GM23338 (cell line): ENCODE data around the gene RXRG. TPM values are rescaled to one million over a fixed set of nuclear protein-coding genes. Genes with fewer than 3 reads are reported as not detected.

Experiments
- ATAC-seq: fragments of 200-7000 bp; cut with Tn5 transposase; 3 replicates; pipeline ENCODE4 v1.9.1; 2020
- DNase-seq: peaks from one replicate; pipeline ENCODE4 v3.0.0-alpha.2; 2015; ENCODE audit warnings: low spot score
- H2AFZ ChIP-seq: fragments of 200-600 bp; sonication (generic); 2 replicates; pipeline ENCODE4 v1.8.0; 2016; ENCODE audit warnings: antibody characterized with exemption, mild to moderate bottlenecking, moderate library complexity
- H3F3A ChIP-seq: fragments of 200-600 bp; sonication (generic); replicated peaks from 2 replicates; pipeline ENCODE4 v1.8.0; 2017; ENCODE audit warnings: antibody characterized with exemption, mixed run types, low read depth
- H3K27ac ChIP-seq: fragments of 200-600 bp; sonication (generic); 2 replicates; pipeline ENCODE4 v1.6.1; 2016; ENCODE audit warnings: low read depth
- H3K27me3 ChIP-seq: fragments of 200-600 bp; sonication (generic); 2 replicates; pipeline ENCODE4 v1.8.0; 2016; ENCODE audit warnings: mild to moderate bottlenecking, mixed run types, moderate library complexity; ENCODE audit not compliant: insufficient read depth
- H3K36me3 ChIP-seq: fragments of 200-600 bp; sonication (generic); 2 replicates; pipeline ENCODE4 v1.8.0; 2016; ENCODE audit warnings: mild to moderate bottlenecking; ENCODE audit not compliant: insufficient read depth
- H3K4me1 ChIP-seq: fragments of 200-600 bp; sonication (generic); 2 replicates; pipeline ENCODE4 v1.8.0; 2016; ENCODE audit warnings: mild to moderate bottlenecking, moderate library complexity; ENCODE audit not compliant: insufficient read depth
- H3K4me2 ChIP-seq: fragments of 200-600 bp; sonication (generic); 2 replicates; pipeline ENCODE4 v1.7.1; 2017; ENCODE audit warnings: mixed run types
- H3K4me3 ChIP-seq: fragments of 200-600 bp; sonication (generic); 2 replicates; pipeline ENCODE4 v1.6.1; 2016; ENCODE audit warnings: mixed run types
- H3K79me2 ChIP-seq: fragments of 200-600 bp; sonication (generic); replicated peaks from 2 replicates; pipeline ENCODE4 v1.8.0; 2017; ENCODE audit warnings: mild to moderate bottlenecking; ENCODE audit not compliant: insufficient read depth
- H3K9me2 ChIP-seq: fragments of 200-600 bp; sonication (generic); 2 replicates; pipeline ENCODE4 v1.8.0; 2017; ENCODE audit not compliant: insufficient read depth
- H4K20me1 ChIP-seq: fragments of 200-600 bp; sonication (generic); replicated peaks from 2 replicates; pipeline ENCODE4 v1.8.0; 2017; ENCODE audit warnings: mild to moderate bottlenecking; ENCODE audit not compliant: insufficient read depth
- H3K27ac Mint-ChIP-seq: 2 replicates; pipeline ENCODE4 v1.8.0; 2020; ENCODE audit warnings: inconsistent platforms, mild to moderate bottlenecking, moderate library complexity, mixed read lengths
- H3K27me3 Mint-ChIP-seq: 3 replicates; pipeline ENCODE4 v1.8.0; 2022; ENCODE audit warnings: low read depth, mild to moderate bottlenecking, moderate library complexity, mixed read lengths, inconsistent platforms; ENCODE audit not compliant: insufficient read depth, poor library complexity
- H3K36me3 Mint-ChIP-seq: 3 replicates; pipeline ENCODE4 v1.8.0; 2021; ENCODE audit warnings: low read depth, mild to moderate bottlenecking, inconsistent platforms, moderate library complexity, mixed read lengths
- H3K4me1 Mint-ChIP-seq: 3 replicates; pipeline ENCODE4 v1.8.0; 2020; ENCODE audit warnings: mild to moderate bottlenecking, inconsistent platforms, mixed read lengths
- H3K4me3 Mint-ChIP-seq: 3 replicates; pipeline ENCODE4 v1.8.0; 2021; ENCODE audit warnings: moderate library complexity, mild to moderate bottlenecking, inconsistent platforms, mixed read lengths
- H3K9me3 Mint-ChIP-seq: 3 replicates; pipeline ENCODE4 v1.8.0; 2020; ENCODE audit warnings: moderate library complexity, mild to moderate bottlenecking, inconsistent platforms, mixed read lengths
- CREB1 ChIP-seq: fragments of 250-450 bp; sonication (Bioruptor Pico); IDR thresholded peaks from 2 replicates; pipeline ENCODE4 v1.5.0; 2020; ENCODE audit warnings: low read depth, mild to moderate bottlenecking, moderate library complexity
- CTCF ChIP-seq, 2 experiments: fragments of 200-600 bp in 1 of 2; sonication (generic) in 1 of 2; conservative IDR thresholded peaks; 2 replicates each; pipeline versions ENCODE4 v1.5.1 to v1.6.1; 2016 to 2017; ENCODE audit warnings: antibody characterized with exemption in 2 of 2, low read depth in 2 of 2, mild to moderate bottlenecking in 2 of 2, moderate library complexity in 1 of 2
- ETS1 ChIP-seq: IDR thresholded peaks from 2 replicates; pipeline ENCODE4 v1.6.1; 2016; ENCODE audit warnings: antibody characterized with exemption
- EZH2 ChIP-seq: fragments of 200-600 bp; sonication (generic); IDR thresholded peaks from one replicate; pipeline ENCODE4 v1.8.0; 2017; ENCODE audit warnings: antibody characterized with exemption, mild to moderate bottlenecking, low read depth; ENCODE audit not compliant: unreplicated experiment
- EZH2phosphoT487 ChIP-seq: fragments of 200-600 bp; sonication (generic); IDR thresholded peaks from one replicate; pipeline ENCODE4 v1.8.1; 2018; ENCODE audit warnings: antibody characterized with exemption; ENCODE audit not compliant: unreplicated experiment
- JUNB ChIP-seq: IDR thresholded peaks from one replicate; pipeline ENCODE4 v1.6.1; 2016; ENCODE audit warnings: antibody characterized with exemption; ENCODE audit not compliant: unreplicated experiment
- NANOG ChIP-seq: IDR thresholded peaks from 2 replicates; pipeline ENCODE4 v1.6.1; 2016; ENCODE audit warnings: antibody characterized with exemption, borderline replicate concordance
- POLR2AphosphoS5 ChIP-seq: IDR thresholded peaks from 2 replicates; pipeline ENCODE4 v1.6.1; 2016; ENCODE audit warnings: antibody characterized with exemption, low read depth
- REST ChIP-seq: IDR thresholded peaks from one replicate; pipeline ENCODE4 v1.6.1; 2018; ENCODE audit warnings: antibody characterized with exemption; ENCODE audit not compliant: unreplicated experiment
- STAT1 ChIP-seq: IDR thresholded peaks from one replicate; pipeline ENCODE4 v1.6.1; 2016; ENCODE audit warnings: antibody characterized with exemption; ENCODE audit not compliant: unreplicated experiment
- ZNF114 ChIP-seq: fragments of 250-450 bp; sonication (Bioruptor Pico); IDR thresholded peaks from 2 replicates; pipeline ENCODE4 v1.5.0; 2020; ENCODE audit warnings: mild to moderate bottlenecking, moderate library complexity
- ZNF331 ChIP-seq: fragments of 250-450 bp; sonication (Bioruptor Pico); IDR thresholded peaks from 2 replicates; pipeline ENCODE4 v1.5.0; 2020; ENCODE audit warnings: low read depth, mild to moderate bottlenecking, moderate library complexity
- ZNF462 ChIP-seq: fragments of 250-450 bp; sonication (Bioruptor Pico); IDR thresholded peaks from 2 replicates; pipeline ENCODE4 v1.5.0; 2020; ENCODE audit warnings: mild to moderate bottlenecking, moderate library complexity
- polyA plus RNA-seq: library from polyadenylated mRNA; unstranded; fragments of >200 nt; fragmentation: Nextera tagmentation; extraction: Ambion mirVana; gene quantifications from 2 replicates; pipeline ENCODE4 v1.2.1, GENCODE V29; 2016
- total RNA-seq: library from RNA; depleted of rRNA; stranded (reverse); fragments of >200 nt; shearing (Covaris generic); gene quantifications from 2 replicates; pipeline ENCODE4 v1.2.3, GENCODE V29; 2014

RXRG gene
- total and polyA plus RNA-seq, 2 experiments from 2014 or later: not detected

GRCh38 chr1:165371588-165372225 is 73.2 kb downstream of the RXRG start:
- Histone ChIP-seq H3K9me2 (no peaks in the 10 kb centered on the region), H3K79me2 (no peaks in the 10 kb centered on the region), H3K4me3 (no peak overlapping the region), H3K4me1 (peaks cover 4% of the 10 kb centered on the region; the same call in 1 of the 2 replicates), H4K20me1 (no peaks in the 10 kb centered on the region), H3K36me3 (no peaks in the 10 kb centered on the region), H3K27ac (no peak overlapping the region), H3F3A (no peaks in the 10 kb centered on the region), H2AFZ (no peak overlapping the region), H3K27me3 (peaks cover 26% of the 10 kb centered on the region), H3K4me2 (no peak overlapping the region)
- H3K4me1 Mint-ChIP-seq: peaks cover 10% of the 10 kb centered on the region
- ATAC-seq (no peak), DNase-seq (no peak)
- H3K9me3 Mint-ChIP-seq: no peaks in the 10 kb centered on the region
- H3K27ac Mint-ChIP-seq: no peak overlapping the region
- H3K4me3 Mint-ChIP-seq: no peak overlapping the region
- no peaks in the 10 kb centered on the region for H3K36me3 Mint-ChIP-seq
- TF ChIP-seq ZNF462 (CRISPR knock-in tag) (no peak), CTCF (conservative IDR thresholded peaks at IDR 0.05; ENCODE audit: low read depth in 2 of 2) (no peak), ETS1 (no peak), STAT1 (no peak), CREB1 (CRISPR knock-in tag) (no peak), EZH2 (no peak), ZNF331 (CRISPR knock-in tag) (no peak), POLR2AphosphoS5 (no peak), EZH2phosphoT487 (no peak), JUNB (no peak), REST (no peak), ZNF114 (CRISPR knock-in tag) (no peak), NANOG (no peak)
- peaks cover 22% of the 10 kb centered on the region for H3K27me3 Mint-ChIP-seq
